NCI-H2196 treated with DMSO at 0.1 percent for 48 hours (cell line): Measurements from ENCODE around the gene DIAPH1.

Source experiments
- DNase-seq: peaks from one replicate; lab custom pipeline; 2025; ENCODE audit not compliant: unreplicated experiment; lab: John Stamatoyannopoulos, UW

DIAPH1 gene

GRCh38 chr5:141522301-141522700 is 96.5 kb downstream of the DIAPH1 start:
- DNase-seq, result no peak

DNA sequence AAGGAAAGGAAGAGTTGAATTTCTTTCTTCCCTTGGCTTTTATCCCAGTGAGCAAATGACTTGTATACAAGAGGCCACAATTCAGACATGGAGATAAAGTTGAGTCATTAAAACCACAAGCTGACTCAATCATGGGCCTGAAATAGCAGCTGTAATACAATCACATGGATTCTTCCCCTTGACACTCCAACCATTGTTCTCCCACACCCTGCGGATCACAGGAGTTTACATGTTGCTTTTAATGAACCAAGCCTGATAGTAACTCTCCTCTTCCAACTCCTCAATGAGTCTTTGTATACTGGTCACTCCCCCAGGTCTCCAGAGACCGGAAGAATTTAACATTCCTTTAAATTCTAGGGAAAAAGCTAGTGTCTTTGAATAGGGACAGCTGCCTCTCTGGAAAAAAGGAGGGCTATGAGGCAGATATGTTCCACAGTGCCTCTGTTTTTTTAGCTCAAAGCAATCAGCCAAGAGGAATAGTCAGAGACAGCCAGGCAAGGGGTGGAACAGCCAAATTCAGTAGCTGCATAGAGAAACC is 97.5 kb downstream of the DIAPH1 start:
- DNase-seq, result peak; percentile 76

- no peak for DNase-seq
These were observed 98.9 kb downstream of the DIAPH1 start for GRCh38 chr5:141519605-141520565.

- DNase-seq, result no peak
These were observed 100.2 kb downstream of the DIAPH1 start for GRCh38 chr5:141518618-141519015.

DNA sequence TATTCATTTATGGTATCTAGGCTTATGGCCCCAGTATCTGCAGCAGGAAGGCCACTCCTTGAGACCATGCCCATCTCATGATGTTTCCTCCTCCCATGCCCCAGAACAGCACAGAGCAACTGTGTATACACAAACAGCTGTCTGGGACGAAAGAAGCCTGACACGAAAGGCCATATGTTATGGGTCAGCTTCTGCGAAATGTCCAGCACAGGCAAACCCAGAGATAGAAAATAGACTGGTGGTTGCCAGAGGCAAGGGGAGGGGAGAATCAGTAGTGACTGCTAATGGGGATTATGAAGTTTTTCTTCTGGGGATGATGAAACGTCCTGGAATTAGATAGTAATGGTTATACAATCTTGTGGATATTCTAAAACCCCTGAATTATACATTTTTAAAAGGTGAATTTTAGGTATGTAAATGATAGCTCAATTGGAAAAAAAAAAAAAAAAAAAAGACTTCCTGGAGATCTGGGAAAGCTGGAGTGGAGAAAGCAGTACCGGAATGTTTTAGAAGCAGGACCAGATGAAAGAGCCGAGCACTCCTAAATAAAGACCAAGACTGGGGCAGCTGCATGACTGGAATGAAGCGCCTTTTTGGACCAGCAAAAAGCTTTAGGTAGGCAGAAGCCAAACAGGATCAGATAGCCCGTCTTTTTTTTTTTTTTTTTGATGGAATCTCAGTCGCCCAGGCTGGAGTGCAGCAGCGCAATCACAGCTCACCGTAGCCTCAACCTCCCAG is 100.8 kb downstream of the DIAPH1 start:
- DNase-seq, result no peak

DNA sequence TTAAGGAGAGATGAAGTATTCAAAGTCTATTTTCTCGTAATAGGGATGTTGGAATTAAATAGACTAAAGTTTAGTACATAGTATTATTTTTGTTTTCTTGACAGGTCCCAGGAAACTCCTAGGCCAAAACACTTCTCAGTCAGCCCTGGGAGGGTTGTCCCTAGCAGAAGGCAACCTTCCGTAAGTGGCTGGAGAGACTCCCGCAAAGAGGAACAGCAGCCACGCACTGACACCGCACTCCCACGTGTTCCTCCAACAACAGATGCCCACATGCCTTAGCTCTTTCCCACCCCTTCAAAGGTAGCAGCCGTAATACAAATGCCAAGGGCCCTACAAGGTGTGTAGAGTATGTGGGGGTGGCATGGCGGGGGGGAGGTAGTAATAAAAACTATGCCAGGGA is 101.5 kb downstream of the DIAPH1 start:
- no peak for DNase-seq

GRCh38 chr5:141516672-141517025 is 102.2 kb downstream of the DIAPH1 start:
- DNase-seq, result no peak

GRCh38 chr5:141515946-141516671 is 102.7 kb downstream of the DIAPH1 start:
- no peak for DNase-seq

DNA sequence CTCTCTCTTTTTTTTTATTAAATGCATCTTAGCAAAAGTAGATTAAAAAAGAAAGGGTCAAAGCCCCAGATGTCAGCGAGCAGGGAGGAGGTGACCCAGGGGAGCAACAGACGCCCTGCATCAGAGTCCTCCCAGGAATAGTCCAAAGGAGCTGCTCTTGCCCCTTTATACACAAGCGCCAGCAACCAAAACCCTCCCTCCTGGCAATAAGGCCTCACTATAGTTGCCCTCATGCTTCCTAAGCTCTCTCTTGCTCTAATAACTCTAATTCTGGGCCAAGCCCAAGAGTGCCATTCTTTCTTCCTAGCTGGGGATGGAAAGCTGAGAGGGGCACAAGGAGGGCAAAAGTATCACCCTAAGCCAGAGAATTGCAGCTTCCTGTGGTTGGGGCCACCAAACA is 103.7 kb downstream of the DIAPH1 start:
- DNase-seq, result no peak

- peak; percentile 56 for DNase-seq
These were observed 104.3 kb downstream of the DIAPH1 start for GRCh38 chr5:141514330-141515133.

DNA sequence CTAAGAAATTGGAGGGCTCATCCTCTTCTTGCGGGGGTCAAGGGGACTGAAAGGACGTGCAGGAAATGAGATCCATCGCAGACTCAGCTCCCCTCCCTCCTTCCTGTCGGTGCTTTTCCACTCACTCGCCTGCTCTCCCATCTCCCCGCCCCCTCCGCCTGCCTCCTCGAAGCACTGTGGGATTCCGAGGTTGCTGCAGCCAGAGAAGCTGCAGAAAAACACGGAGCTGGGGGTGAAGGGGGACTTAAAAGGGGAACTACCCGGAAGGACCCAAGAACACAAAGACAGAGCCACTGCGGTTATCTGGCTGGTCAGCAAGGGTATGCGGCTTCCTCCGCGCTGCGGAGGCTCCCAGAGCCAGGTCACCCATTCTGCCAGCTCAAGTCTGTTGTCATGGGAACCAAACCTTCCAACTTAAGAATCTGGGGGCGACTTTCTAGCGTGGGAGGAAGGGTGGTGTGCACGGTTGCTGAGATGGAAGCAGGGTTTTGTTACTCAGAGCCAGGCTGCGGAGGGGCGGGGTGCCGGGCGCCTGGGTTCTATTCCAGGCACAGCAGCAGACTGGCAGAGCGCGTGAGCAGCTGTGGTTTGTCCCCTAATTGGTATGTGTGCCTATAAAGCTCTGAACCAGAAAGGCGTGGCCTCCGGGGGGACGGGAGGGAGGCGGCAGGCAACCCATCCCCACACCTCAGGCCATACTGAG is 105.0 kb downstream of the DIAPH1 start:
- DNase-seq, result peak; percentile 14

GRCh38 chr5:141512911-141513626 is 105.7 kb downstream of the DIAPH1 start:
- DNase-seq, result no peak

- DNase-seq, result no peak
These were observed 106.3 kb downstream of the DIAPH1 start for GRCh38 chr5:141512390-141512910.

DNA sequence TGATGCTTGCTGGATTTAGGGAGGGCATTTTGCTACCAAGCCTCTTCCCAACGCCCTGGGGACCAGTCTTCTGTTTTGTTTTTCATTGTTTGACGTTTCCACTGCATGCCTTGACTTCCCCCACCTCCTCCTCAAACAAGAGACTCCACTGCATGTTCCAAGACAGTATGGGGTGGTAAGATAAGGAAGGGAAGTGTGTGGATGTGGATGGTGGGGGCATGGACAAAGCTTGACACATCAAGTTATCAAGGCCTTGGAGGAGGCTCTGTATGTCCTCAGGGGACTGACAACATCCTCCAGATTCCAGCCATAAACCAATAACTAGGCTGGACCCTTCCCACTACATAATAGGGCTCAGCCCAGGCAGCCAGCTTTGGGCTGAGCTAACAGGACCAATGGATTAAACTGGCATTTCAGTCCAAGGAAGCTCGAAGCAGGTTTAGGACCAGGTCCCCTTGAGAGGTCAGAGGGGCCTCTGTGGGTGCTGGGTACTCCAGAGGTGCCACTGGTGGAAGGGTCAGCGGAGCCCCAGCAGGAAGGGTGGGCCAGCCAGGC is 107.0 kb downstream of the DIAPH1 start:
- no peak for DNase-seq

- no peak for DNase-seq
These were observed 107.8 kb downstream of the DIAPH1 start for GRCh38 chr5:141510850-141511601.

DNA sequence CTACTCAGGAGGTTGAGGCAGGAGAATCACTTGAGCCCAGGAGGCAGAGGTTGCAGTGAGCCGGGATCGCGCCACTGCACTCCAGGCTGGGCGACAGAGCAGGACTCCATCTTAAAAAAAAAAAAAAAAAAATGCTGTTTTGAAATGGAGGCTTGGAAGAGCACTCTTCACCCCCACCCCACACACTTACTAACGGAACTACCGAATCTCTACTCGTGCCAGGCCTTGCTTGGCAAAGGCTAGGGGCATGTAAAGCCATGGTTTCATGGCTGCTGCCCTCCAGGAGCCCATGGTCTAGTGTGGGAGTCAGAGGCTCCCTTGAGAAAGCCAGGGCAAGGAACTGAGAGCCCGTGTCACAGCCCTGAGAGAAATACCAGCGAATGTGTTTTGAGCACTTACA is 108.6 kb downstream of the DIAPH1 start:
- DNase-seq, result no peak

- no peak for DNase-seq
These were observed 109.8 kb downstream of the DIAPH1 start for GRCh38 chr5:141508798-141509611.
